K562 treated with DMSO at 1 percent for 12 hours (cell line): ENCODE measurements around the gene CRYGD. TPM values are rescaled to one million over a fixed set of nuclear protein-coding genes. Genes with fewer than 3 reads are reported as not detected.

Experiments
- total RNA-seq: library from RNA; unstranded; fragments of 300-600 nt; gene quantifications from 2 replicates; pipeline ENCODE4 v1.2.3, GENCODE V29; 2022; ENCODE audit not compliant: insufficient read depth

Gene CRYGD
- total RNA-seq, result not detected in 2 replicates

DNA sequence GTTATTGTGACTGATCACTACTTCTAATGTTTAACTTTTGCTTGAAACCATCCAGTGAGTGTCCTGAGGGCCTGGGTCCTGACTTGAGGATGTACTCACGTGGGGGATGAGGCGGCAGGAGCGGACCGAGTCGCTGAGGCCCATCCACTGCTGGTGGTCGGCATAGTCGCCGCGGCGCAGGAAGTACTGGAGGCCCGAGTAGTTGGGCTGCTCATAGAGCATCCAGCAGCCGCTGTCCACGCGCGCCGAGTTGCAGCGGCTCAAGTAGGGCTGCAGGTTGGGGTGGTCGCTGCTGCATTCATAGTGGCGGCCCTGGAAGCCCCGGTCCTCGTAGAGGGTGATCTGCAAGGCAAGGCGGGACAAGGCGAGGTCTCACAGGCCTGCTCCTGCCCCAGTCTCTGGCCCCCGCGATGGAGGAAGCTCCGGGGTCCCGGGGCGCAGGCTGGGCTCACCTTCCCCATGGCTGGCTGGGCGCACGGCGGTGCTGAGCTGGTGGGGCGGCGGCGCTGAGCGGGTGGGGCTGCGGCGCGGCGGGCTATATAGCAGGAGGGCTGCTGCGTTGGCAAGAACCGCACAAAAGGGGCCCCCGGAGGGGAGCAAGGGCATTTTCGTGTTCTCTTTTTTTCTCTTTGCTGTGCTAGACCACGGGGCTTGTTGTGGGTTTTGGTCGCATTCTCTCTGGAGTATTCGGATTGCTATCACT is at the start of gene CRYGD:
Gene CRYGD, minus strand, starts transcription at position 512 of the 703 bp plus-strand sequence. Its CDS starts 51 bp downstream, at position 461.

DNA sequence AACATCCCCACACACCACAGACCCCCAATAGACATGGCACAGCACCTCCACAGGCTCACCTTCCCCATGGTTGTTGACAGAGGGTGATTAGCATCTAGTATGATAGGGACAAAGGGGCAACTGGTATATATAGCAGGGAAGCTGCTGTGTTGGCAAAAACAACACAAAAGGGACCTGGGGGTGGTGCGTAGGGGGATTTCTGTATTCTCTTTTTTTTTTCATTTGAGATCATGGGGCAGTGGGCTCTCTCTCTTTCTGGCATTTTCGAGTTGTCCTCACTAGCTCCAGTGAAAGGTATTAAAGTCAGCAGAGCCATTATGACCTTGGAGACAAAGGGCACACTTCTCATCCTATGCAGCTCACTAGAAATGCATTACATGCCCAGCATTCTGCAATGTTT is 39.2 kb upstream of the CRYGD start, which contains the start of gene CRYGA:
Gene CRYGA, minus strand, starts transcription at position 101 of the 400 bp plus-strand sequence. Its CDS starts 33 bp downstream, at position 68.

GRCh38 chr2:208146006-208146405 is 21.7 kb upstream of the CRYGD start, which contains the start of gene CRYGB:
TSS of gene CRYGB (minus strand) at chr2:208146158. CDS start at chr2:208146120, 38 bp downstream.

GRCh38 chr2:208129744-208130711 is 5.7 kb upstream of the CRYGD start, which contains the start of gene CRYGC:
TSS of gene CRYGC (minus strand) at chr2:208129828. CDS start at chr2:208129792, 36 bp downstream.

Other genes with a start within 250 kb of the CRYGD start
- gene PLEKHM3, start 99.0 kb downstream of the CRYGD start, total RNA-seq, result 0.41 and 2.9 TPM in 2 replicates
- gene CRYGC, start 5.3 kb upstream of the CRYGD start, total RNA-seq, result not detected in 2 replicates
- not detected in 2 replicates for gene CRYGB, start 21.6 kb upstream of the CRYGD start, total RNA-seq
- not detected in 2 replicates for gene CRYGA, start 39.1 kb upstream of the CRYGD start, total RNA-seq
- gene C2orf80, start 65.5 kb upstream of the CRYGD start, total RNA-seq, result not detected in 2 replicates
- gene IDH1, start 130.5 kb upstream of the CRYGD start, total RNA-seq, result 104 and 195 TPM in 2 replicates
- gene PIKFYVE, start 141.7 kb upstream of the CRYGD start, total RNA-seq, result 2.1 and 14.3 TPM in 2 replicates